Measurements from ENCODE around the gene RNU1-1.
"Not testable (repeated sequence)": the region's sequence is repeated elsewhere in the genome, so short reads cannot be mapped to it uniquely, and the experiment has no call there.

The RNU1-1 gene

GRCh38 chr1:16521679-16522078 is 7.6 kb upstream of the RNU1-1 start:
- not testable (repeated sequence) for DNase-seq (ENCODE audit: low spot score)

GRCh38 chr1:16521288-16521583 is 7.2 kb upstream of the RNU1-1 start:
- no peak for DNase-seq (ENCODE audit: low spot score)

GRCh38 chr1:16520435-16521287 is 6.6 kb upstream of the RNU1-1 start:
- not testable (repeated sequence) for DNase-seq (ENCODE audit: low spot score)

- DNase-seq (ENCODE audit: low spot score): not testable (repeated sequence)
Measured at GRCh38 chr1:16519255-16519951, 5.3 kb upstream of the RNU1-1 start.

- not testable (repeated sequence) for DNase-seq (ENCODE audit: low spot score)
Measured at GRCh38 chr1:16518913-16519254, 4.8 kb upstream of the RNU1-1 start.

- DNase-seq (ENCODE audit: low spot score): not testable (repeated sequence)
Measured at GRCh38 chr1:16516694-16517410, 2.8 kb upstream of the RNU1-1 start.

GRCh38 chr1:16513412-16514106 is 526 bp downstream of the RNU1-1 start:
- peak; percentile 98 for DNase-seq (ENCODE audit: low spot score)

- DNase-seq (ENCODE audit: low spot score): not testable (repeated sequence)
Measured at GRCh38 chr1:16512624-16513411, 1.3 kb downstream of the RNU1-1 start.

GRCh38 chr1:16511926-16512325 is 2.2 kb downstream of the RNU1-1 start:
- not testable (repeated sequence) for DNase-seq (ENCODE audit: low spot score)

GRCh38 chr1:16508861-16509445 is 5.1 kb downstream of the RNU1-1 start:
- DNase-seq (ENCODE audit: low spot score): not testable (repeated sequence)

- peak; percentile 8 for DNase-seq (ENCODE audit: low spot score)
Measured at GRCh38 chr1:16506364-16507136, 7.5 kb downstream of the RNU1-1 start.

- DNase-seq (ENCODE audit: low spot score): not testable (repeated sequence)
Measured at GRCh38 chr1:16505870-16506269, 8.2 kb downstream of the RNU1-1 start.

GRCh38 chr1:16503494-16503893 is 10.6 kb downstream of the RNU1-1 start:
- DNase-seq (ENCODE audit: low spot score): no peak

- not testable (repeated sequence) for DNase-seq (ENCODE audit: low spot score)
Measured at GRCh38 chr1:16501446-16501845, 12.6 kb downstream of the RNU1-1 start.

- DNase-seq (ENCODE audit: low spot score): not testable (repeated sequence)
Measured at GRCh38 chr1:16500975-16501374, 13.1 kb downstream of the RNU1-1 start.

GRCh38 chr1:16500466-16500865 is 13.6 kb downstream of the RNU1-1 start:
- DNase-seq (ENCODE audit: low spot score): not testable (repeated sequence)

- peak; percentile 77 for DNase-seq (ENCODE audit: low spot score)
Measured at GRCh38 chr1:16498573-16499413, 15.3 kb downstream of the RNU1-1 start.

- not testable (repeated sequence) for DNase-seq (ENCODE audit: low spot score)
Measured at GRCh38 chr1:16498047-16498446, 16.0 kb downstream of the RNU1-1 start.

GRCh38 chr1:16497474-16497904 is 16.6 kb downstream of the RNU1-1 start:
- DNase-seq (ENCODE audit: low spot score): not testable (repeated sequence)

All from SW480 (cell line).